Jurkat, Clone E6-1 (cell line): ENCODE data around the gene GLUD1.
"Not testable (repeated sequence)": the region's sequence is repeated elsewhere in the genome, so short reads cannot be mapped to it uniquely, and the experiment has no call there.

ENCODE experiments used
- DNase-seq: peaks from one replicate; pipeline ENCODE4 v3.0.0-alpha.2; 2011; ENCODE audit warnings: low read depth, low spot score
- H3K4me3 ChIP-seq: 2 replicates; pipeline ENCODE4 v1.5.1; 2011; ENCODE audit warnings: mild to moderate bottlenecking, low read length, control low read depth, moderate library complexity

Gene GLUD1

GRCh38 chr10:87014986-87015716 lies 79.5 kb downstream of the GLUD1 start:
- DNase-seq, H3K4me3 ChIP-seq: not testable (repeated sequence)

DNA sequence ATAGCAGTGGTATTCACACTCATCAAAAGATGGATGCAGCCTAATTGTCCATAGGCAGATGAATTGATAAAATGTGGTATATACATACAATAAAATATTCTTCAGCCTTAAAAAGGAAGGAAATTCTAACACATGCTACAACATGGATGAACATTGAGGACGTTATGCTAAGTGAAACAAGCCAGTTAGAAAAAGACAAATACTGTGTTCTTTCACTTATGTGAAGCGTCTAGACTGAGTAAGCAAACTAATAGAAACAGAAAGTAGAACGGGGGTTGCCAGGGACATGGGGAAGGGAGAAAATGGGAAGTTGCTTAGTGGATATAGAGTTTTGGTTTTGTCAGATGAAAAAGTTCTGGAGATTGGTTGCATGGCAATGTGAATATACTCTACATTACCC lies 81.1 kb downstream of the GLUD1 start:
- not testable (repeated sequence) for H3K4me3 ChIP-seq, DNase-seq

GRCh38 chr10:87009134-87009696 lies 85.4 kb downstream of the GLUD1 start:
- DNase-seq = not testable (repeated sequence)

GRCh38 chr10:87008303-87008702 lies 86.3 kb downstream of the GLUD1 start:
- H3K4me3 ChIP-seq = not testable (repeated sequence)

More at GRCh38 chr10:87009134-87009696, 85.4 kb downstream of the GLUD1 start:
- not testable (repeated sequence) for H3K4me3 ChIP-seq

GRCh38 chr10:87007674-87008073 lies 87.0 kb downstream of the GLUD1 start:
- not testable (repeated sequence) for DNase-seq, H3K4me3 ChIP-seq

More at GRCh38 chr10:87008303-87008702, 86.3 kb downstream of the GLUD1 start:
- not testable (repeated sequence) for DNase-seq

DNA sequence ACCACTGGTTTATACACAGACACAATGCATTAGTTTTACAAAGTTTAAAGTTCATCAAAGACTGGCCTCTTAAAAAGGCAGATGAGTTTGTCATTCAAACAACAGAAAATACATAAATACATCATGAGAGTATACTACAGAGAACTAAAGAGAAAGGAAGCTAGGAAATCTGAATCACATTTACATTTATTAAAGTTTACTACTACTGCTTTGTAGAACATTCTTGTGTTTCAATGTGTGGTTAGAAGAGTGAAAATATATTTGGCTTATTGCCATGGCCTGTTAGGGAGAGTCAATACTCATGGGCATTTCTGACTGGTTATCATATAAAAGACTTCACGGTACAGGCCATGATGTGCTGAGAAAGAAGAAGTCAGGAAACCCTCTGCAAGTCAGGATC lies 87.5 kb downstream of the GLUD1 start:
- not testable (repeated sequence) for H3K4me3 ChIP-seq, DNase-seq

DNA sequence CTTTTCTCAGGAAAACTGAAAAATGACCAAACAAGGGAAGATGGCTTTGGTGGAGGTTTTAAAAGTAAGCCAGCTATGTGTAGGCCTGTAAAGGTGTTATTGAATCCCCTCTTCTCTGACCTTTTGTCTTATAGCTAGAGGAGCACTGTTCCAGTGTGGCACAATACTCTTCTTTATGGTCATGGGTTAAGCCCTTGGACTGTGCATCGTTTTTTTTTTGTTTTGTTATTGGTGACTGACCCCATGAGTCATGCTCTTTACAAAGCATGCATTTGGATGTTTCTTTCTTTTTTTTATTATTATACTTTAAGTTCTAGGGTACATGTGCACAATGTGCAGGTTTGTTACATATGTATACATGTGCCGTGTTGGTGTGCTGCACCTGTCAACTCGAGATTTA lies 94.2 kb downstream of the GLUD1 start:
- DNase-seq = no peak
- no peak overlapping the region for H3K4me3 ChIP-seq
